GM10266 (cell line): ENCODE data around the gene STX18.

Experiments used
- DNase-seq: peaks from one replicate; pipeline ENCODE4 v3.0.0; 2012; ENCODE audit errors: extremely low spot score
- CTCF ChIP-seq: IDR thresholded peaks from 2 replicates; pipeline ENCODE4 v1.5.1; 2012; ENCODE audit warnings: mild to moderate bottlenecking, low read depth; ENCODE audit not compliant: control insufficient read depth, insufficient read depth; ENCODE audit errors: missing control alignments

The STX18 gene

GRCh38 chr4:4428966-4429875 lies 112.6 kb downstream of the STX18 start:
- no peak for TF ChIP-seq CTCF
- DNase-seq: no peak

GRCh38 chr4:4427886-4428285 lies 114.0 kb downstream of the STX18 start:
- DNase-seq: no peak
- TF ChIP-seq CTCF: no peak

- no peak for DNase-seq
- TF ChIP-seq CTCF: no peak
These were observed 114.6 kb downstream of the STX18 start for GRCh38 chr4:4427121-4427870.

GRCh38 chr4:4426511-4427120 lies 115.2 kb downstream of the STX18 start:
- TF ChIP-seq CTCF: no peak
- DNase-seq: no peak

GRCh38 chr4:4425696-4426095 lies 116.2 kb downstream of the STX18 start:
- DNase-seq: no peak
- no peak for TF ChIP-seq CTCF

GRCh38 chr4:4425119-4425690 lies 116.6 kb downstream of the STX18 start:
- no peak for TF ChIP-seq CTCF
- no peak for DNase-seq
